ENCODE results near the gene C1QTNF9B.

- TF ChIP-seq CTCF (IDR thresholded peaks at IDR 0.05; ENCODE audit: low read depth, low read length) = peak; percentile 53
- TF ChIP-seq EZH2phosphoT487 (IDR thresholded peaks at IDR 0.05; ENCODE audit: low read depth) = no peak
Measured at GRCh38 chr13:23889615-23890607, 7.4 kb downstream of the C1QTNF9B start.

Measured in OCI-LY3 (cell line).